C4-2B (cell line): ENCODE results near the gene ELOVL7.
"Not testable (repeated sequence)": the region's sequence is repeated elsewhere in the genome, so short reads cannot be mapped to it uniquely, and the experiment has no call there.

ENCODE experiments used
- H3K27ac ChIP-seq: fragments of 450-650 bp; 2 replicates; pipeline ENCODE4 v1.5.1; 2017
- CTCF ChIP-seq: fragments of 450-650 bp; conservative IDR thresholded peaks from 2 replicates; pipeline ENCODE4 v1.5.1; 2017; ENCODE audit warnings: mild to moderate bottlenecking
- ZFX ChIP-seq: fragments of 450-650 bp; IDR thresholded peaks from 2 replicates; pipeline ENCODE4 v1.6.1; 2017

ELOVL7 gene

DNA sequence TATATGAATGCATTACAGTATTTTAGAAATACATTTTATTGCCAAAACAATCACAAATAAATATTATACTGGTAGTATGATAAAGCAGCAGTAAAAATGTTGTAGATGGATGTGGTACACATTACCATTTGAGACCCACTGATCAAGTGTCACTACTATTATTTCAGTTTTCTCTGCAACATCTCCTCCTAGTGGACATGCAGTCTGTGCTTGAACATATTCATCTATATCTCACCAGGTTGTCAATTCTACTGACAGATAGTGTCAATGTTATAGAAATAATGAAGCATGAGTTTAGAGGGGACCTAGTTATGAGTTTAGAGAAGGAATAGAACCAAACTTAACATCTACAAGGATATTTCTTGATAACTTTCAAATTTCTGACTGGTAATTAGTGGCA, 39.2 kb upstream of the ELOVL7 start:
- H3K27ac ChIP-seq: no peak overlapping the region
- TF ChIP-seq CTCF: peak; percentile 86
- TF ChIP-seq ZFX: no peak

DNA sequence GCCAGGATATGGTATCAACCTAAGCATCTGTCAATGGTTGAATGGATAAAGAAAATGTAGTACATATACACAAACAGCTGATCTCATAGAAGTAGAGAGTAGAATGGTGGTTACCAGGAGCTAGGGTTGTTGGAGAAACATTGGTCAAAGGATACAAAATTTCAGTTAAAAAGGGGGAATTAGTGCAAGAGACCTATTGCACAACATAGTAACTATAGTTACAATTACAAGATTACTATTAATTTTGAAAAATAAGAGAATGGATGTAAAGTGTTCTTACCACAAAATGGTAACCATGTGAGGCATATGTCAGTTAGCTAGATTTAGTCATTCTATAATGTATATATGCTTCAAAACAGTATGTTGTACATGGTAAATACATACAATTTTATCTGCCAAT, 28.8 kb upstream of the ELOVL7 start:
- TF ChIP-seq CTCF: no peak
- no peak for TF ChIP-seq ZFX
- no peak overlapping the region for H3K27ac ChIP-seq

DNA sequence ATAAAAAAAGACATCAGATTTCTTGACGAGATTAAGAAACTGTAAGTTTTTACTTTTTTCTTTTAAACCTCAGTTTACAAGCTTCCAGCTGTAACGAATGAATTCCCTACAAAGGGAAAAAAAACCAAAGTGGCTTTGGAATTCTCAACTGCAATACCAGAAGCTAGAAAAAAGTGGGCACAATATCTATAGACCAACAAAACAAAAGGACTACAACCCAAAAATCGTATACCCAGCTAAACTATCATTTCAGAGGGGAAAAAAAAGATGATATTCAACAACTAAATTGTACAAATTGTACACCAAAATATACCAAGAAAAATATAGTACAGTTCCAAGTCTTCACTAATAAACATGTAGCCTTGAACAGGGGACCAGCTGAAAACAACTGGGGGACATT, 26.8 kb upstream of the ELOVL7 start:
- H3K27ac ChIP-seq: no peak overlapping the region
- TF ChIP-seq ZFX (no peak), CTCF (no peak)

GRCh38 chr5:60860572-60860971, 16.5 kb upstream of the ELOVL7 start:
- H3K27ac ChIP-seq: not testable (repeated sequence)

DNA sequence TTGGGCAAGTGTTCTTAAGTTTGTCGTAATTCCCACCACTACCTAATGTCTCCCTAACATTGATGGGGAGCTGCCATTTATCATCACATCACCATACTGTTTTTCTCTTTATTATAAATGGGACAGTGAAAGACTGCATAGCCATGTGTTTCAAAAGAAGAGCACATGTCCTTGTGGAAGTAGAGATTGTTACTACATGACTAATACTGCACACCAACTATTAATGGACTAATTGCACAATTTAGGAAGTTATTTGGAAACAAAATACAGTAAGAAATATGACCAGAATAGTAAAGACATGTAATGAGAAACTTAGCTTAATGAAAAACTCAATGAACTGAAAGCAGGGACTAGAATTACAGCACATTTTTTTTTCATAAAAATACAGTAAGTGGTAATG, 12.0 kb upstream of the ELOVL7 start:
- H3K27ac ChIP-seq: no peak overlapping the region
- TF ChIP-seq CTCF (no peak), ZFX (no peak)

GRCh38 chr5:60852940-60853339, 8.9 kb upstream of the ELOVL7 start:
- no peak overlapping the region for H3K27ac ChIP-seq
- TF ChIP-seq CTCF (no peak), ZFX (no peak)

GRCh38 chr5:60852317-60852716, 8.2 kb upstream of the ELOVL7 start:
- H3K27ac ChIP-seq: peak overlapping the region; percentile 25; the same call in 1 of the 2 replicates
- TF ChIP-seq ZFX (no peak), CTCF (no peak)

DNA sequence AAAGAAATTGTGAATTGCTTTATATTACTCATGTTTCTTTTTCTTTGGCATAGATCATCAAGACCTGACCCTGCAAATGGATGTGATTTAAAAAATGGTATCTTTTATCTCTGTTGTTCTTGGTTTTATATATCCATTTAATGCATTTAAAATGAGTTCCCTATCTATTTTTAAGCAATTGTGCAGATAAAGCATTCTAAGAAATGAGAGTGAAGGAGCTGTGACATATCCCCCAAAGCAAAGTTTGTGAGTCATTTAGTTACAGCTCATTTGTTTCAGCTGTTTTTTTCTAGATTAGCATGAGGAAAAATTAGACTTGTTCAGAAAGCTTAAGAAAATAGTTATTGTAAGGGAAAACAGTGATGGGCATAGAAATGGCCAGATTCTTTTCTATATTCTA, 7.6 kb upstream of the ELOVL7 start:
- H3K27ac ChIP-seq: peak overlapping the region; percentile 58
- TF ChIP-seq ZFX (no peak), CTCF (no peak)
